Fibroblast of mammary gland (primary cell): ENCODE data around the gene SYT7.

Experiments used
- DNase-seq: peaks from one replicate; pipeline ENCODE4 v3.0.0-alpha.2; 2010; ENCODE audit warnings: low read depth
- H3K4me3 ChIP-seq: 2 replicates; pipeline ENCODE4 v1.5.1; 2011; ENCODE audit warnings: low read depth, mild to moderate bottlenecking, low read length, moderate library complexity; ENCODE audit not compliant: control insufficient read depth
- TF ChIP-seq, protein P1 (sequence below): conservative IDR thresholded peaks from 2 replicates; pipeline ENCODE4 v1.5.1; 2011; ENCODE audit warnings: low read depth, low read length, inconsistent platforms; ENCODE audit not compliant: control insufficient read depth, insufficient read depth

The SYT7 gene

DNA sequence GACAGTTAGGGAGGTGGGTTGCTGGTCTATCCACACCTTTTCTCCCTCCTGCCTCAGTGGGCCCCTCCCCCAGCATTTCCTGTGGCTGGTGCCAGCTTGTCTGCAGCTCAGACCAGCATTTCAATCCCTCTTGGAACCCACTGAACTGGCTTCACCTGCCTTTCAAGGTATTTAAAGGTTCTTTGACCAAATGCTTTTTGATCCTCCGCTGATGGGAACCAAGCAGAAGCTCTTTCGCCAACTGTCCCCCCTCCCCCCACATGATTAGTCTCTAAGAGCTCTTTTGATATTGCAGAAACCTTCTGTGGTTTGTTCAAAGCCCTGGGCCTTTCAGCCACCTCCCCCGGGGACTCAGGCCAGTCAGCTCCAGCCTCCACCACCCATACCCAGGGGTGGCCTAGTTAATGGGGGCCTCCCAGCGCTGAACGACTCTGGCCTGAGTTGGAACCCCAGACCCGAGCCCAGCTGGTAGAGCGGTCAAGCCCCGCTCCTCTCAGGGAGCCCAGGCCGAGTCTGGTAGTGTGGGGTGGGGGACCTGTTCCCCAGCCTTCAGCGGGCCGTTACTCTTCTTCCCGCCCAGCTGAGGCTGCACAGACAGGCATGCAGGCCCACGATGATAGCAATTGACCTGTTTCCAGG, 6.0 kb upstream of the SYT7 start:
- no peak for DNase-seq
- TF ChIP-seq, protein P1, sequence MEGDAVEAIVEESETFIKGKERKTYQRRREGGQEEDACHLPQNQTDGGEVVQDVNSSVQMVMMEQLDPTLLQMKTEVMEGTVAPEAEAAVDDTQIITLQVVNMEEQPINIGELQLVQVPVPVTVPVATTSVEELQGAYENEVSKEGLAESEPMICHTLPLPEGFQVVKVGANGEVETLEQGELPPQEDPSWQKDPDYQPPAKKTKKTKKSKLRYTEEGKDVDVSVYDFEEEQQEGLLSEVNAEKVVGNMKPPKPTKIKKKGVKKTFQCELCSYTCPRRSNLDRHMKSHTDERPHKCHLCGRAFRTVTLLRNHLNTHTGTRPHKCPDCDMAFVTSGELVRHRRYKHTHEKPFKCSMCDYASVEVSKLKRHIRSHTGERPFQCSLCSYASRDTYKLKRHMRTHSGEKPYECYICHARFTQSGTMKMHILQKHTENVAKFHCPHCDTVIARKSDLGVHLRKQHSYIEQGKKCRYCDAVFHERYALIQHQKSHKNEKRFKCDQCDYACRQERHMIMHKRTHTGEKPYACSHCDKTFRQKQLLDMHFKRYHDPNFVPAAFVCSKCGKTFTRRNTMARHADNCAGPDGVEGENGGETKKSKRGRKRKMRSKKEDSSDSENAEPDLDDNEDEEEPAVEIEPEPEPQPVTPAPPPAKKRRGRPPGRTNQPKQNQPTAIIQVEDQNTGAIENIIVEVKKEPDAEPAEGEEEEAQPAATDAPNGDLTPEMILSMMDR: no peak
- H3K4me3 ChIP-seq: peak overlapping the region; percentile 1

DNA sequence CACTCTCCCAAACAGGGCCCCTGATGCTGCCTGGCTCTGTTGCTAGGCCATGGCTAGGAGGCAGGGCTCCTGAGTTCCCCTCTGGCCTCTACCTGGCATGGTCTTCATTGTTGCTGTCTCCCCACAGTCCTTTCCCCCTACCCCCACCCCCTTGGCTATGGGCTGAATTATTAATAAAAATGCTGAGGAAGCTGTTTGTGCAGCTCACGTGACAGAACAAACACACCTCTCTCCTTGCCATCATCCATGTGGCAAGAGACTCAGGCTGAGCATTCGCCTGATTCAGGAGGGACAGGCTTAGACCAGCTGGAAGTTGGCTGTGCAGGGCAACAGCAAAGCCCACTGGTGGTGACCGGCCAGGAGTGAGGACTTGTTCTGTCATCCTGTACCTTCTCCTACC, 4.2 kb upstream of the SYT7 start:
- DNase-seq: no peak
- TF ChIP-seq, protein P1: no peak
- H3K4me3 ChIP-seq: no peak overlapping the region

DNA sequence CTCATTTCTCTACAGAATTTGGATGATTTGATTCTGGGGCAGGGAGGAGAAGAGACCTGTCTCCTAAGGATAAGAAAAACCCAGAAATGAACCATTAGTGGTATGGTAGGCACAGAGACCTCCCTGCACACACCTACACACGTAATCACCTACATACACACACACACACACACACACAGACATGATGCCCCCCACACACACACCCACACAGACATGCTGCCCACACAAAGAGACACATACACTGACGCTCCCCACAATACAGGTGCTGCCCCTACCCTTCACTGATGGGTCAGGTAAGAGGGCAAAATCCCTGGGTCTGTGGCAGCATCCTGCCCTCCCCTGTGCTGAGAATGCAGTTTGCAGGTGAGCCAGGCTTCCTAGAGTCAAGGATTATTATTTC, 1.1 kb upstream of the SYT7 start:
- no peak for DNase-seq
- TF ChIP-seq, protein P1: no peak
- no peak overlapping the region for H3K4me3 ChIP-seq

DNA sequence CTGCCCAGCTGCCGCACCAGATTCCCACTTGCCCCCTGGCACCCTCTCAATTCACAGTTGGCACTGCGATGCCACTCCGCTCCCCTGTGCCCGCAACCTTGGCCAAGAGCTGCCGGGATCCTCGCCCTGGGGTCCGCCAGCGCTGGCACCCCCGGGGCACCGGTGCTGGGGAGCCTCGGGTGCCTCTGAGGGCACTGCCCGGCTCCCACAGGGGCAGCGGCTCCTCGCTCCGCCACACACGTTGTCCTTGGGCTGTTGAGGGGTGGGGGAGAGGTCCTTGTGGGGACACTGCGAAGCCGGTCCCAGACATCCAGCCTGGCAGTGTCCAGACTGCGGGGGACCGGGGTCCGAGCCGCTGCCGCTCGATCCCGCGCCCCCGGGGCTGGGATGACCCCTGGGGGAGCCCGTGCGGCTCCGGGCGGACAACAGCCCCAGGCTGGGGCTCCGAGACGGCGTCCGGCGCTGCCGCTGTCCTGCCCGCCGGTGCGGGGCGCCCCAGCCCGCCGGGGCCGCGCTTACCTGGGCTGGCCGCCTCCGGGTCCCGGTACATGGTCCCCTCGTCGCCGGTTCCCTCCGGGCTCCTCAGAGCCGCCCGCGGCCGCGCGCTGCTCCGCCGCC, 496 bp downstream of the SYT7 start:
- H3K4me3 ChIP-seq: peak overlapping the region; percentile 52

DNA sequence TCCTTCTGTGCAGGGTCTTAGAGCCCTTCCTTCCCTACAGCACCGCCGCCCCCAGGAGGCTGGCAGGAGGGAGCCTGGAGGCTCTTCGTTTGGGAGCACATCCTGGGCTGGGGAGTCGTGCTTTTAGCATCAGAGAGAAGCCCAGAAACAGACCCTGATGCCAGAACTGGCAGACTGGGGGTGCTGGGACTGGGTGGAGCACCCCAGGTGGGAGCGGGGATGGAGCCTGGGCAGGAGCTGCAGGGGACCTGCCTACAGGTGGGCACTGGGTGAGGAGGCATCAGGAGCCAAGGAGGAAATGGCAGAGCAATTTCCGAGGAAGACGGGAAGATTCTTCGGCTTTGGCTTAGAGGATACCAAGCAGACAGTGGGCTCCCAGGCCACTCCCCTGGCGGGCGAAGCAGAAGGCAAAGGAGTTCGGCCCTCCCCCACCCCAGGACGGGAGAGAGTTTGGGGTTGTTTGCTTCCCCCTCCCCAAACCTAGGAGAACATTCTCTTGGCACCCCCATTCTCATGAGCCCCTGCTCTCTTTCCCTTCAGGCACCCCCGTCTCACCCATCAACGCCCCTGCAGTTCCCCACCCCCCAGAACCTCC, 1.1 kb downstream of the SYT7 start:
- TF ChIP-seq, protein P1: no peak
- no peak for DNase-seq
- H3K4me3 ChIP-seq: peak overlapping the region; percentile 52

More for the DNA sequence above, 496 bp downstream of the SYT7 start:
- TF ChIP-seq, protein P1: no peak
- DNase-seq: no peak

DNA sequence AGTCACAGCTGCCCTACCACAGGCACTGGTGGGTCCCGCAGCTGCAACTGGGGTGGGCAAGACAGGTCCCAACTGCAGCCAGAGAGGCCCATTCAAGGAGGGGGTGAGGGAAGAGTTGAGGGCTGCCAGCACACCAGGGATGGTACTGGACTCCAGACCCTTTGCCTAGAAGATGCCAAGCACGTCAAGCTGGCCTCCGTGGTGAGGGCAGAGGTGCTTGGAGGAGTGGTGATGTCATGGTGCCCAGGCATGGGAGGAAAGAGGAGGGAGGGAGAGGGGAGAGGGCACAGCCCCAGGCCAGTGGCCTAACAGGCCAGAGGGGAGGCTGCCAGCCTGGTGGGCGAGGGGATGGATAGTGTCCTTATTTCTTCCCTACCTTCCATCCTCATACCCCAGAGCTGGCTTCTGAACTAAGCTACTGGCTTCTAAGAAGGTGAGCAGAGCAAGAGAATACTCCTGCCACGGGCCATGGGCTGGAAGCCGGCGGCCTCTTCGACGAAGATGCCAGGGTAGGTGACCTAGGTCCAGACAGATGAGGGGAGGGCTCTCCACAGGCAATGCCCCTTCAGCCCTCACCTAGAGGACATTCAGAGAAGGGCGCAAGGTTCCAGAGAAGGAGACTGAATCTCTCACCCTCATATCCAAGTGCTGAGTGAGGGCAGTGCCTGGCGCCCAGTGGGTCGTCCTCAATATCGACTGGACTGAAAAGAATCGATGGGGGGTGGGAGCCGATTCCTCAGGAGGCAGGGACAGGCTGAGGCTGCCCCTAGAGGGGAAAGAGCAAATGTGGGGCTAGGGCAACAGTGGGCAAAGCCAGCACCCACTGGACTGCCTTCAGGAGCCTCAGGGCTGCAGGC, 1.8 kb downstream of the SYT7 start:
- TF ChIP-seq, protein P1: no peak
- H3K4me3 ChIP-seq: peak overlapping the region; percentile 7
- DNase-seq: no peak
